GM19240 (cell line): ENCODE measurements around the gene ADGRF1.
"Not testable (repeated sequence)": the region's sequence is repeated elsewhere in the genome, so short reads cannot be mapped to it uniquely, and the experiment has no call there.

Experiments
- DNase-seq: peaks from one replicate; pipeline ENCODE4 v3.0.0; 2011; ENCODE audit warnings: low spot score; ENCODE audit not compliant: insufficient read length

The ADGRF1 gene

DNA sequence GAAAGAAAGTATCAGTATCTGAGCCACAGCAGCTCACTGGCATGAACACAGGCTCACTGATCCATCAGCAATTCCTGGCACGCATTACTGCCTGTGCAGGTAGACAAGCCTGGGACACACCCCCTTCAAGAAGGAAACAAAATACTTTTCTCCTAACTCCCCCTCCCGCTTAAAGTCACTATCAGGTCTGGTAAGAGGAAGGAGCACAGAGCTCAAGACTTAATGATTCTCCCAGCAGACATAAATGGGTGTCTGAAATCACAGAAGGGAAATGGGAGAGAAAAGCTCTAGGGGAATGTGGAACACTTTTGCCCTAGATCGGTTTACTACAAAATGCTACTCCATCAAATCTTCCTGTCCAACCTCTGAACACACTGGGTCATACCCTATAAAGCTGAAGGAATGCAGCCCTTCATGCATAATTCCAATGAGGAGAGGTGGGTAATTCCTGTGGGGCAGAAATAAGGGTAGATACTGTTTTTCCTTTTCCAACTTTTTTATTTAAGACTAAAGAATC lies at the start of gene ADGRF1:
Gene ADGRF1, minus strand, starts transcription at position 58 of the 517 bp plus-strand sequence. CDS start 13,271 bp downstream, outside the sequence.
- DNase-seq, result no peak

DNA sequence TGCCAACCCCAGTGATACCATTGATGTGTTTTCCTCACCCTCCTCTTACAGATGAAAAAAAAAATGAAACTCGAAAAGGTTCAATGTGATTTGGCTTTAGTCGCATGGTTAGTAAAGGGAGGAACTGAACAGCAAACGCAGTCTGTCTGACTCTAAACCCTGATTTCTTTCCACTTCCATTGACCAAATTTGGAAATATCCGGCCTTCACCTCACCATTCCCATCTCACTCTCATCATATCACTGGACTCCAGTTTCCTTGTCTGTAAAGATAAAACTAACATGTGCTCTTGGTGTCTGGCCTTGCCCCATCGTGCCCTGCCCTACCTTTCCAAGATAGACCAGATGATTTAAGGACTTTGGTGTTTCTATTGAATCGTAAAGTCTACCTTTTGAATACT lies 48.7 kb upstream of the ADGRF1 start:
- DNase-seq, result no peak

GRCh38 chr6:47089473-47089872 lies 47.3 kb upstream of the ADGRF1 start:
- not testable (repeated sequence) for DNase-seq

DNA sequence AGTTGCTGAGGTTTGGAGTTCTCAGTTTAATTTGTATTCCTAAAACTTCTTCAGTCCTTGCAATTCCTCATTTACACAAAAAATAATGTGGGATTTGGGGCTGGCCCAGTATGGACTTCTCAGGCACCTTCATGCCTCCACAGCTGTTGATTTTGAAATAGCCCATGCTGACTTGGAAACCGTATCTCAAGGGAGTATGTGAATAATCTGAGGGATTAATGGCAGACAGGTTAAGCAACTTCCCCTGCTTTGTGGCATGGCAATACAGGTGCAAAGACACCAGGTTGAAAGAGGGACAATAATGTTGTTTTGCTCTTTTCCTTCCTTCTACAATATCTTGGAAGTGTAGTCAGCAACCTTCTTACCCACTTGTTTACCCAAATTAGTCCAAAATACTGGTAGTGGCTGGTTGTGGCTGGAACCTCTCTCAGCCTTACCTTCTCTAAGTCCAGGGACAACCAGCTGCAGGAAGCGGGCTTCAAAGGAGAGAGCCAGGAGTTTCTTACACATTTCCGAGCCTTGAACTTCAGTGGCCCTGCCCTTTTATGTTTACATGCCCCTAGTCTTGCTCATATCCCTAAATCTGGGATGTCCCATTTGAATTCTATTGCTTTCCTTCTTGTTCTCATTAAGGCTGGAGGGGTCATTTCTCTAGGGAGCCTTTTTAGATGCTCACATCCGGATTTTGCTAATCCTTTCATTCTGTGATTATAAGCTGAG lies 44.1 kb upstream of the ADGRF1 start:
- DNase-seq, result no peak

DNA sequence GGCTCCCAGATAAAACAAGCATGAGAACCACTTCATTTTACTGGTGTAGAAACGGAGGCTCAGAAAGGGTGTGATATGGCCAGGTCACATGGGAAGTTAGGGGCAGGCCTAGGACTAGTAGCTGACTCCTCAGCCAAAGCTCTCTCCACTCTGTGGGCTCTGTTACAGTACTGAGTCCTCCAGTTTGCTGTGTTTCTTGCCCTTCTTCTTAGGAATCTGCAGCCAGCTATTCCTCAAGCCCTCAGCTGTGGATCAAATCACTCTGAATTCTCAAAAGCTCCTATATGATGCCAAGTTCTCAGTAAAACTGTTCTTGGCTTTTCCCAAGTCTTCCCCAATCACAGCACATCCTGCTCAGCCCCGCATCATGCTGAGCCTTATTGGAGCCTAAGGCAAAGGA lies 42.5 kb upstream of the ADGRF1 start:
- no peak for DNase-seq

DNA sequence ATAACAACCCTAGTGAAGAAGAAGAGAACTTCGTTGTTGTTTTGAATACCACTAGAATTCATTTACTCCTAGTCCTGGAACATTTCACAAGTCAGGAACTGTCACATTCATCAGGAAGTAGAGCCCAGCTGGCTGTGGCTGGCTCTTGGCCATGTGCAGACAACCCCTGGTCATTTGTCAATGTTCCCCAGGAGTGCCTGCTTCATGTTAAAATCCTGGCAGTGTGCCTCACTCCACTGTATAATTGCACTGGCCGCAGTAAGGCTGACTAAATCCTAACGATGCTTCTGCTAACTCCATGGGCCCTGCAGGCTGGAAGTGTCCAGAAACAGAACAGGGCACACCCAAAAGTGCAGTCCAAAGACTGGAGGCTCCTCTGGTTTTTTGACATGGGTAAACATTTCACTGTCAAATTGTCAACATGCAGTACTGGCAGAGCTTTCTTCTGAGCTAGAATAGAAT lies 41.5 kb upstream of the ADGRF1 start:
- DNase-seq, result no peak

DNA sequence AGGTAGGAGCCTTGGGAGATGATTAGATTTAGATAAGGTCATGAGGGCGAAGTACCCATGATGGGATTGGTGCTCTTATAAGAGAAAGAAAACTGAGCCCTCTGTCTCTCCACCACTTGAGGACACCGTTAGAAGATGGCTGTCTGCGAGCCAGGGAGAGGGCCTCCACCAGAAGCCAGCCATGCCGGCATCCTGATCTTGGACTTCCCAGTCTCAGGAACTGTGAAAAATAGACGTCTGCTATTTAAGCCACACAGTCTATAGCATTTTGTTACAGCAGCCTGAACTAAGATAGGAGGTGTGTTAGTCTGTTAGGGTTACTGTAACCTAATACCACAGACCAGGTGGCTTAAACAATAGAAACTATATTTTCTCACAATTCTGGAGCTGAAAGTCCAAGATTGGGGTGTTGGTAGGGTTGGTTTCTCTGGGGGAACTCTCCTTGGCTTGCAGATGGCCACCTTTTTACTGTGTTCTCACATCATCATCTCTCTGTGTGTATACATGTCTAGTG lies 38.0 kb upstream of the ADGRF1 start:
- no peak for DNase-seq

DNA sequence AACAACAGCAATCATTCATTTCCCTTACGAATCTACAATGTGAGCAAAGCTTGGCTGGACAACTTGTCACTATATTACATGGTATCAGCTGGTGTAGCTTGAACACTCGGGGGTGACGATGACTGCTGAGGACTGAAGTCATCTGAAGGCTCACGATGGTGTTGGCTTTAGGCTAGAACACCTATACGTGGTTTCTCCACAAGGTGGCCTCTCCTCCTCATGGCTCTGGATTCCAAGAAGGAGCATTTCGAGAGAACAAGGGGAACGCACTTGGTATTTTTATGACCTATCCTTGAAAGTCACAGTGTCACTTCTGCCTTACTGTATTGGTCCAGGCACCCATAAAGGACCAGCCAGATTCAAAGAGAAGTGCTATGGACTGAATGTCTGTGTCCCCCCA lies 37.5 kb upstream of the ADGRF1 start:
- no peak for DNase-seq

DNA sequence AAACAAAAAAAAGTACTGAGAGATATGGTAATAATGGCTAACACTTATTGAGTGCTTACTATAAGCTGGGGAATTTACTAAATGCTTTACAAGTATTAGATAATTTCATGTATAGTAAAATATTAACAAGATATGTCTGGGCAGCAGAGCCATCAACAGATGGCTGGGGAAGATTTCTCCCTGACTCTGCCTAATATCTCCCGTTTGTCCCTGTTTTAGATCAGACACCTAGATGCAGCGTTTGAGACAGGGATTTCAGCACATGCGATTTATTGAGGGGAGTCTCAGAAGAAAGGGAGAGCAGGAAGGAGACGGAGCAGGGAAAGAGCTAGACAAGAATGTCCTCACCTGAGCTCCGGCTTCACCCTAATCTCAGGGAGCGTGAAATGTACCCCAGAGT lies 36.9 kb upstream of the ADGRF1 start:
- no peak for DNase-seq

DNA sequence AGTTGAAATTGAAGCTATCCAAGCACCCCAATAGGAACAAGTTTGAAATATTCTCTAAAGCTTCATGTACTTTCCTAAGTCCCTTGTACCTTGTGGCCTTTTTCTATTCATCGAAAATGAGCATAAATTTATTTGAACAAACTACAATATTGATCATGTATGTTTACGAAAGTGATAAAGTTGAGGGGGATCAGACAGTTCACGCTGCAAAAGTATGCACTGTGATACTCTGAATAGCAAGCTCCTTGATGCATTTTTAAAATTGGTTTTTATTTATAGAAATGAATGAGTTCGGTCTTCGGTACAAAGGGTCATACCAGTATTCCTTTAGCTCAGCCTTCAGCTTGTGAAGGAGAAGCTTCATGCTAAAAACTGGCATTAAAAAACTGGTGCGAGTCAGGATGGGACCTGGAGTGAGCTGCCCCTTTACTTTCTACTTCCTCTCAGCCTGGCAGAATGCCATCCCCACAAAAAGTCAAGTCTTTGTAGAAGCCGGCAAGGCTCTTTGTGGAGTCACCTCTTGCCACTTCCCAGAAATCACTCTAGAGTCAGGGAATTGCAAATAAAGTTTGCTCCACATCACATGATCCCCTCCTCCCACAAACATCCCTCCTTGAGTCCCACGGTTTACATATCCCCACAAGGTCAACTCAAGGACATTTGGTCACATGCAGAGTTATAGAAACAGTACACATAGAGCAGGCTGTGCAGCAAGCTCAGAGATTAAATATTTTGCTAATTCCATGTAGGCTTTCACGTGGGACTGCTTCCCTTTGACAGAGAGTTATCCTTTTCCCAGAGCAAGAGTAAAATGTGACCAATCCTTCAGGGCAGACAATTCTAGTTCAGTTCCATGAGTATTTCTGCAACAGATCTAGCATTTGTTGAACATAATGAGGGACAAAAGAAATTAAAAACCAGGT lies 34.6 kb upstream of the ADGRF1 start:
- no peak for DNase-seq

DNA sequence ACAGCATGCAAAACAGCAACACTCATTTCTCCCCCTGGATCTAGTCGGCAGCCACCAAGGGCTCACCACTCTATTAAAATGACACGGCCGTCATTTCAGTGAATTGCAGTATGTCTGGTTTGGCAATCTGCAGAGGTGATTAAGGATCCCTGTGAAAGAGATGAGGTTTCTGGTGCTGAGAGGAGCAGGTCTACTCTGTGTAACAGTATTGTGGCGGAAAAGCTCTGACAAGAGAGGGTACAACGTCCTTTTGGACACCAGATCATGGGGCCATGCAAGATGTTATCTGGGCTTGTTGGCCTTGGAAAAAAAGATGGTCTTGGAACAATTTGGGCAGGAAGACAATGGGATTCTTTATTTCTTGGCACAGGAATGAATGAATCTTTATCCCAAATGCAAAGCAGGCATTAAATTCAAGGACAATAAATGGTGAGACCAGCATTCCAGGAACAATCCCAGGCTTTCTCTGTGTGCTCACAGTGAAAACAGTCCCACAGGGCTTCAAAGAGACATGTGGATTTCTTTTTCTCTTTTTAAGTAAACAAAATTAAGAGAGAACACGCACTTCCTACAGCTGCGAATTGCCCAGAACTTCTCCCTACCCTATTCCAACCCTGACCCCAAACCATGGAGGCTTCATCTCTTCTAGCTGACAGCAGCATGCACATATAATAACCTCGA lies 33.7 kb upstream of the ADGRF1 start:
- DNase-seq, result no peak

DNA sequence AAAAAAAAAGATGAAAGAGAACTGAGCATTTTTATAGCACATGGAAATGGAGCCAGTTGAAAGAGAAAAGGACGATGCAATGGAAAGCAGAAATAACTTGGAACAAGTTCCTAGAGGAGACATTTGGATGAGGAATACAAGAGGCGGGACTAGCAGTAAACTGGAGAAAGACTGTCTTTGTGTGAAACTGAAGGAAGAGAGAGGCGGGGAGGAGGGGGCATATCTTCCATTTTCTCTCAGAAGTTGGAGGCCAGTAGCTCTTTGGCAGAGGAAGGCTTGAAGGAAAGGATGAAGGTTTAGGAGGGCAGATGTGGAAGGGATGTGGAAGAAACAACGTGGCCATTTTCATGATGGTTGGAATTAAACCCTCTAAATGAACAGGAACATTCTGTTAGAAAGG lies 33.0 kb upstream of the ADGRF1 start:
- no peak for DNase-seq

GRCh38 chr6:47073125-47074110 lies 31.3 kb upstream of the ADGRF1 start:
- no peak for DNase-seq

DNA sequence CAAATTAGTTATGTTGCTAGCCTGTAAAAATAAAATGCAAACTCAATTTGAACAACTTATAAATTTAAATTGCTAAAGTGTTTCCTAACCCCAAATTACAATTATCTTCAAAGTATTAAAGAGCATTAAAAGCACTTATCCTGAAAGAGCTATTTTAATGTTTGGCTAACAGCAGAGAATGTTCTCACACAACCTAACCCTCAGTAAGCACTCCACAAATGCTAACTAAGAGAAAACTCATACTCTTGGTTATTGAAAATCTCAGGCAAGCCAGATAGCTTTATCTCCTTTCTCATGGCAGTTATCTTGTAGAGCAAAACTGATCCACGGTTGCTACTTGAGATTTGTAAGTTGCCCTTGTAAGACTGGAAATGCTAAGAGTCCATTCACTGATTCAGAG lies 30.5 kb upstream of the ADGRF1 start:
- no peak for DNase-seq

GRCh38 chr6:47071681-47072080 lies 29.5 kb upstream of the ADGRF1 start:
- DNase-seq, result no peak

- DNase-seq, result no peak
Observed at GRCh38 chr6:47070461-47070860, 28.3 kb upstream of the ADGRF1 start.

GRCh38 chr6:47069156-47069555 lies 27.0 kb upstream of the ADGRF1 start:
- no peak for DNase-seq

DNA sequence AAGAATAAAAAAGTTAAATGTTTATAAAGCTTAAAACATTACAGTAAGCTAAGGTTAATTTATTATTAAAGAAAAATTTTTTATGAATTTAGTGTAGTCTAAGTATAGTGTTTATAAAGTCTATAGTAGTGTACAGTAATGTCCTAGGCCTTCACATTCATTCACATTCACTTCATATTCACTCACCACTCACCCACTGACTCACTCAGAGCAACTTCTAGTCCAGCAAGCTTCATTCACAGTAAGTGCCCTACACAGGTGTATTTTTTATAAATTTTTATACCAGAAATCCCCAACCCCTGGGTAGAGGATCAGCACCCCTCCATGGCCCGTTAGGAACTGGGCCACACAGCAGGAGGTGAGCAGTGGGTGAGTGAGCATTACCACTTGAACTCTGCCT lies 24.3 kb upstream of the ADGRF1 start:
- DNase-seq, result no peak

- DNase-seq, result no peak
Observed at GRCh38 chr6:47064274-47064673, 22.1 kb upstream of the ADGRF1 start.

DNA sequence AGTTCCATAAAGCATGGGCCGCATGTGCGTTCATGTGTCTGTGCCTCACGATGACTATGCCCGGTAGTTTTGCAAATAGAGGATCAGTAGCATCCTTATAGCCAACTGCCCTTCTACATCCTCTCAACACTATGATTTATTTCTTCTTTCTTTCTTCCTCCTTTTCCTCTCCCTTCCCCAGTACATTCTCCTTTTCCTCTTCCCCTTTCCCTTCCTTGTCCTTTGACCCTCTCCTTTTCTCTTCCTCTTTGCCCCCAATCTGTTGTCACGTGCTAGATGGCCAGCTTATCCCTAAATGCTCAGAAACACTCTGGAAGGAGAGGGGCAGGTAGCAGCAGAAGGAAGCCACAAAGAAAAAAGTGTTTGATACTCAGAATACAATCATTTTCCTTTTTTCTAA lies 20.2 kb upstream of the ADGRF1 start:
- DNase-seq, result no peak
